MCF 10A (cell line): ENCODE measurements around the gene TMEM179B. TPM values are rescaled to one million over a fixed set of nuclear protein-coding genes. Genes with fewer than 3 reads are reported as not detected.

Experiments used
- BruUV-seq: library from RNA; stranded (reverse); fragments of 400-500 nt; replicated peaks from 2 replicates; lab custom pipeline; 2021; lab: Mats Ljungman, UMichigan
- CTCF ChIA-PET: fragments of 300-600 bp; sonication (Branson Sonifier 250); formaldehyde crosslinking; extraction: SDS; loops from one replicate; lab custom pipeline; 2021; ENCODE audit warnings: antibody characterized with exemption, inconsistent platforms; lab: Yijun Ruan, JAX
- POLR2A ChIA-PET: fragments of 300-600, 350-650 bp; sonication (Branson Sonifier 250); formaldehyde crosslinking; extraction: SDS; loops from one replicate; lab custom pipeline; 2020; ENCODE audit warnings: antibody characterized with exemption, inconsistent platforms; lab: Yijun Ruan, JAX
- DNase-seq: peaks from one replicate; pipeline ENCODE4 v3.0.0-alpha.2; 2018; ENCODE audit not compliant: unreplicated experiment
- H3K27ac Mint-ChIP-seq: one replicate; pipeline ENCODE4 v1.8.0; 2022; ENCODE audit warnings: mild to moderate bottlenecking, low read depth, mixed read lengths; ENCODE audit not compliant: unreplicated experiment
- H3K27me3 Mint-ChIP-seq: one replicate; pipeline ENCODE4 v1.8.0; 2022; ENCODE audit warnings: mixed read lengths; ENCODE audit not compliant: insufficient read depth, unreplicated experiment
- H3K36me3 Mint-ChIP-seq: one replicate; pipeline ENCODE4 v1.8.0; 2022; ENCODE audit warnings: mild to moderate bottlenecking, moderate library complexity, mixed read lengths; ENCODE audit not compliant: insufficient read depth, unreplicated experiment
- H3K4me1 Mint-ChIP-seq: one replicate; pipeline ENCODE4 v1.8.0; 2022; ENCODE audit warnings: mixed read lengths; ENCODE audit not compliant: insufficient read depth, unreplicated experiment
- H3K4me3 Mint-ChIP-seq: one replicate; pipeline ENCODE4 v1.8.0; 2022; ENCODE audit warnings: mild to moderate bottlenecking, moderate library complexity, mixed read lengths; ENCODE audit not compliant: unreplicated experiment
- H3K9me3 Mint-ChIP-seq: one replicate; pipeline ENCODE4 v1.8.0; 2022; ENCODE audit warnings: mixed read lengths; ENCODE audit not compliant: unreplicated experiment
- CTCF ChIP-seq: fragments of 200-600 bp; IDR thresholded peaks from one replicate; pipeline ENCODE4 v1.8.0; 2022; ENCODE audit warnings: antibody characterized with exemption, mild to moderate bottlenecking; ENCODE audit not compliant: unreplicated experiment
- intact Hi-C: fragments of 100-400 bp; cut with micrococcal nuclease; formaldehyde crosslinking; loops from 2 replicates; pipeline ENCODE4 v1.14.1; 2022
- total RNA-seq: library from RNA; stranded (reverse); gene quantifications from 2 replicates; pipeline ENCODE4 v1.2.3, GENCODE V29; 2022

Gene TMEM179B
- total RNA-seq, 1 experiment from 2014 or later, result 47.8 TPM

- peak; percentile 31 for DNase-seq
- ChIA-PET POLR2A (interaction anchor here (0.6 to 8.5 kb wide), 6 partner anchors 13 to 67 kb away, joined by 3 to 84 read pairs (median 4); partner anchors contain the start of genes TMEM179B and ZBTB3), CTCF (interaction anchor here (5.4 kb wide), 1 partner anchor 13 kb away, joined by 47 read pairs; the partner anchor contains the start of gene TMEM179B)
- no TSS peak for BruUV-seq
- Mint-ChIP-seq H3K4me1 (peaks cover 9% of the 10 kb centered on the region), H3K9me3 (no peaks in the 10 kb centered on the region), H3K27ac (no peak overlapping the region), H3K27me3 (no peaks in the 10 kb centered on the region), H3K36me3 (peaks cover 43% of the 10 kb centered on the region), H3K4me3 (no peak overlapping the region)
- intact Hi-C loops, result no loop called here
- TF ChIP-seq CTCF, result no peak
These were observed 12.8 kb upstream of the TMEM179B start for GRCh38 chr11:62774407-62774806.

- CTCF ChIA-PET, result interaction anchor here (0.5 to 5.4 kb wide), 4 partner anchors 12 to 86 kb away, joined by 3 to 47 read pairs (median 3); partner anchors contain the start of genes TMEM179B and WDR74
- no peaks in the 10 kb centered on the region for H3K27me3 Mint-ChIP-seq
- POLR2A ChIA-PET, result interaction anchor here (0.6 to 3.5 kb wide), 4 partner anchors 12 to 65 kb away, joined by 3 to 19 read pairs (median 4); partner anchors contain the start of gene TMEM179B
These were observed 11.6 kb upstream of the TMEM179B start for GRCh38 chr11:62775646-62776045.

DNA sequence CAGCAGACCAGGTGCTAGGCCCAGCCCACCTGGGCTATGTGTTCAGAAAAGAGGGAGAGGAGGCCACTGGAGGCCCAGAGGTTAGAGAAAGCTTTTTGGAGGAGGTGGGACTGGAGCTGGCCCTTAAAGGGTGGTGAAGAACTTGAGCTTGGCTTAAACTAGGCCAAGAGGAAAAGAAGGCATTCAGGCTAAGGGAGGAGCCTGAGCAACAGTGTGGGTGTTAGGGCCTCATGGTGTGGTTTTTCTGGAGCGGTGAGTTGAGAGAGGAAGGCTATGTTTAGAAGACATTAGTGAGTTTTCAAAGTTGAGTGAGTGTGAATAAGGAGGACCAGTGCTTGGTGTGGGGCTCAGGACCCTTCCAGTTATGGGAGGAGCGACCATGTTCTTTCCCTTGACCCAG is 9.8 kb upstream of the TMEM179B start:
- Mint-ChIP-seq H3K4me1 (peaks cover 9% of the 10 kb centered on the region), H3K9me3 (no peaks in the 10 kb centered on the region), H3K27ac (peak overlapping the region; percentile 29), H3K27me3 (no peaks in the 10 kb centered on the region), H3K4me3 (no peak overlapping the region), H3K36me3 (peaks cover 52% of the 10 kb centered on the region)
- BruUV-seq, result no TSS peak
- intact Hi-C loops, result no loop called here
- DNase-seq, result no peak
- CTCF ChIA-PET, result interaction anchor here (0.6 to 5.4 kb wide), 3 partner anchors 10 to 52 kb away, joined by 3 to 47 read pairs (median 4); partner anchors contain the start of gene TMEM179B
- TF ChIP-seq CTCF, result no peak
- POLR2A ChIA-PET, result interaction anchor here (0.7 to 3.5 kb wide), 4 partner anchors 10 to 78 kb away, joined by 3 to 19 read pairs (median 3); partner anchors contain the start of genes HNRNPUL2, STX5 and TMEM179B

More at GRCh38 chr11:62775646-62776045, 11.6 kb upstream of the TMEM179B start:
- peaks cover 9% of the 10 kb centered on the region for H3K4me1 Mint-ChIP-seq
- H3K27ac Mint-ChIP-seq, result no peak overlapping the region
- H3K9me3 Mint-ChIP-seq, result no peaks in the 10 kb centered on the region
- no TSS peak for BruUV-seq
- TF ChIP-seq CTCF, result no peak
- intact Hi-C loops, result no loop called here
- no peak for DNase-seq
- H3K4me3 Mint-ChIP-seq, result no peak overlapping the region
- peaks cover 45% of the 10 kb centered on the region for H3K36me3 Mint-ChIP-seq

DNA sequence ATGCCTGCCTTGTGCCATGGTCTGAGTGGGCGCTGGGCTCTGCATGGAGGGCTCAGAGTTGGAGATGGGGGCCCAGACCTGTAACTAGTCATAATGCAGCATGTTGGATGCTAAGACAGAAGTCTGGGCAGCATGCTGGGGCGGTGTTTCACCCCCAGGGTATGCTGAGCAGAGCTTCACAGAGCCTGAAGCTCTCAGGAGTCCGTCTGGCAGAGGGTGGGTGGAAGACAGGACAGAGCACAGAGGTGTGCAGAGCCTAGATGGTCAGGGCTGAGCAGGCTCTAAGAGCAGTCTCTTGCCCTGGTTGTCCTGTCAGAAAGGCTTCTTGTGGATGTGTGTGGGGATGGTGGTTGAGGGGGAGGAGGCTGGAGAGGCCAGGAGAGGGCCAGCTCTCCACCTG is 8.8 kb upstream of the TMEM179B start:
- Mint-ChIP-seq H3K4me1 (peaks cover 9% of the 10 kb centered on the region), H3K27ac (no peak overlapping the region), H3K36me3 (peaks cover 52% of the 10 kb centered on the region), H3K4me3 (no peak overlapping the region), H3K27me3 (no peaks in the 10 kb centered on the region), H3K9me3 (no peaks in the 10 kb centered on the region)
- ChIA-PET POLR2A (interaction anchor here (0.6 to 1.3 kb wide), 2 partner anchors 48 to 51 kb away, joined by 3 read pairs; partner anchors contain the start of gene HNRNPUL2), CTCF (interaction anchor here (5.4 kb wide), 1 partner anchor 9 kb away, joined by 47 read pairs; the partner anchor contains the start of gene TMEM179B)
- intact Hi-C loops, result no loop called here
- TF ChIP-seq CTCF, result no peak
- no TSS peak for BruUV-seq
- DNase-seq, result no peak
